ENCODE measurements around the gene ABHD5. TPM values are rescaled to one million over a fixed set of nuclear protein-coding genes. Genes with fewer than 3 reads are reported as not detected.

Gene ABHD5
- total and polyA plus RNA-seq, 2 of the 8 experiments (the other 6 are each of a cell fraction or from before 2014, with no cell fraction given): 10.5 to 16.4 TPM

- H3K23me2 ChIP-seq (ENCODE audit: low read depth, low read length): peaks cover 2% of the 10 kb centered on the region; the same call in 1 of the 2 replicates
- no peak overlapping the region for H3K23ac ChIP-seq (ENCODE audit: insufficient read length)
- H2AFZ ChIP-seq (ENCODE audit: low read length): no peak overlapping the region
- H3K79me1 ChIP-seq (ENCODE audit: low read depth, low read length): no peaks in the 10 kb centered on the region
- H3K14ac ChIP-seq (ENCODE audit: insufficient read length): no peak overlapping the region
- no peak overlapping the region for H3K9ac ChIP-seq (replicated peaks in 1 of 4; ENCODE audit: extremely low read depth in 1 of 4, low read depth in 3 of 4, low read length in 3 of 4)
- no peak overlapping the region for H2BK12ac ChIP-seq (ENCODE audit: low read depth, low read length)
- FAIRE-seq (no peak), DNase-seq (ENCODE audit: low read depth in 1 of 2, low spot score in 2 of 2) (no peak)
- no peak overlapping the region for H3K4ac ChIP-seq (replicated peaks; ENCODE audit: insufficient read length, low read depth, low read length)
- no peak overlapping the region for H2BK15ac ChIP-seq (ENCODE audit: low read length)
- H4K5ac ChIP-seq (ENCODE audit: insufficient read length, low read depth, low read length): no peak overlapping the region
- no peaks in the 10 kb centered on the region for H3K36me3 ChIP-seq (ENCODE audit: control insufficient read depth in 2 of 4, insufficient read depth in 4 of 4, low read length in 3 of 4)
- H2AK5ac ChIP-seq (ENCODE audit: low read depth, low read length): no peak overlapping the region
- no peak overlapping the region for H4K91ac ChIP-seq (replicated peaks; ENCODE audit: insufficient read length, low read length)
- no peak overlapping the region for H2BK120ac ChIP-seq (replicated peaks; ENCODE audit: low read depth, low read length)
- H4K8ac ChIP-seq (ENCODE audit: extremely low read depth, insufficient read depth, low read length): no peak overlapping the region
- no peaks in the 10 kb centered on the region for H4K20me1 ChIP-seq (replicated peaks in 1 of 2; ENCODE audit: control insufficient read depth in 1 of 2, insufficient read depth in 2 of 2, low read length in 2 of 2)
- no peak overlapping the region; a peak in 1 of 4 replicates for H3K4me2 ChIP-seq (ENCODE audit: insufficient read depth in 1 of 2, low read depth in 2 of 2, low read length in 2 of 2)
- H3K9me3 ChIP-seq (ENCODE audit: insufficient read depth in 2 of 2, low read depth in 1 of 2, low read length in 1 of 2): no peaks in the 10 kb centered on the region
- H3K4me3 ChIP-seq (ENCODE audit: extremely low read depth in 1 of 4, insufficient read depth in 2 of 4, low read depth in 3 of 4, low read length in 4 of 4): no peak overlapping the region
- no peak overlapping the region for H3K56ac ChIP-seq (replicated peaks; ENCODE audit: insufficient read length, low read depth, low read length)
- H3K27me3 ChIP-seq (replicated peaks in 1 of 4; ENCODE audit: control insufficient read depth in 3 of 4, extremely low read depth in 1 of 4, insufficient read depth in 3 of 4, low read length in 3 of 4): no peaks in the 10 kb centered on the region
- peaks cover 0 to 15% of the 10 kb centered on the region in 2 experiments; a peak in 3 of 4 replicates for H3K79me2 ChIP-seq (ENCODE audit: control insufficient read depth in 1 of 2, insufficient read depth in 2 of 2, low read length in 2 of 2)
- CTCF ChIA-PET (ENCODE audit: partially characterized antibody): no interaction called here
- no peak overlapping the region for H3K18ac ChIP-seq (ENCODE audit: extremely low read depth, low read length)
- WGBS, 2 experiments (ENCODE audit: extremely low coverage in 1 of 2, insufficient coverage in 1 of 2, insufficient read length in 1 of 2, insufficient replicate concordance in 2 of 2, low coverage in 1 of 2, low lambda C conversion rate in 2 of 2, missing lambda C conversion rate in 1 of 2): 90% methylated on average over 4 of the region's 4 CpGs; no CpG with 5 or more reads in 1 of the 2 experiments
- H3K4me1 ChIP-seq (replicated peaks in 1 of 4; ENCODE audit: control insufficient read depth in 3 of 4, insufficient read depth in 4 of 4, low read length in 3 of 4): peaks cover 0 to 8% (median 4%) of the 10 kb centered on the region in 4 experiments; a peak in 5 of 7 replicates
- POLR2A ChIA-PET (ENCODE audit: partially characterized antibody): no interaction called here
- H2BK5ac ChIP-seq (ENCODE audit: low read depth, low read length): no peak overlapping the region
- H3K27ac ChIP-seq (ENCODE audit: low read depth, low read length): no peak overlapping the region
- H2BK20ac ChIP-seq (ENCODE audit: low read length): no peak overlapping the region
- TF ChIP-seq NANOG (IDR thresholded peaks at IDR 0.05; ENCODE audit: insufficient read depth, low read depth, low read length, poor library complexity, severe bottlenecking) (no peak), KDM5A (IDR thresholded peaks at IDR 0.05; ENCODE audit: low read length) (no peak), CTBP2 (IDR thresholded peaks at IDR 0.05; ENCODE audit: borderline replicate concordance, insufficient read depth, insufficient read length, low read length) (no peak), BRCA1 (IDR thresholded peaks at IDR 0.05; ENCODE audit: low read depth, low read length) (no peak), TCF12 (IDR thresholded peaks at IDR 0.05; ENCODE audit: low read depth, low read length) (no peak), FOSL1 (IDR thresholded peaks at IDR 0.05; ENCODE audit: insufficient read depth, low read depth, low read length) (no peak), CTCF (IDR thresholded peaks at IDR 0.05; ENCODE audit: control extremely low read depth in 1 of 3, insufficient read depth in 1 of 3, low read depth in 1 of 3, low read length in 3 of 3) (no peak), CBX8 (IDR thresholded peaks at IDR 0.05; ENCODE audit: borderline replicate concordance, low read depth, low read length) (no peak), ASH2L (IDR thresholded peaks at IDR 0.05; ENCODE audit: low read length) (no peak), ATF2 (IDR thresholded peaks at IDR 0.05; ENCODE audit: low read length) (no peak)
These were observed 2.5 kb upstream of the ABHD5 start for GRCh38 chr3:43688245-43688650.
